ENCODE measurements around the gene MX2.
"Not testable (repeated sequence)": the region's sequence is repeated elsewhere in the genome, so short reads cannot be mapped to it uniquely, and the experiment has no call there.

Gene MX2

DNA sequence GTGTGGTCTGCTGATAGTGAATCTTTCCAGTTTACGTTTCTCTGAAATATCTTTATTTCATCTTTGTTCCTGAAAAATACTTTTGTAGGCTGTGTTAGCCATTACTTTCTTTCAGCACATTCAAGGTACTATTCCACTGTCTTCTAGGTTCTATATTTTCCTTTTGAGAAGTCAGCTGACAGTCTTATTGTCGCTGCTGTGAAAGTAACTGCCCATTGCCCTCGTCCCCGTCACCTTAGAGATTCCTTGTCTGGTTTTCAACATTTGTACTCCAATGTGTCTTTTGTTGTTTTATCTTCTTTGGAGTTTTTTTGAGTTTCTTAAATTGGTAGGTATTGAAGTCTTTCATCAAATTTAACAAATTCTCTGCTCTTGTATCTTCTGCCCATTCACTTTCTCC, 19.8 kb upstream of the MX2 start:
- no peak for DNase-seq (ENCODE audit: low read depth)

DNA sequence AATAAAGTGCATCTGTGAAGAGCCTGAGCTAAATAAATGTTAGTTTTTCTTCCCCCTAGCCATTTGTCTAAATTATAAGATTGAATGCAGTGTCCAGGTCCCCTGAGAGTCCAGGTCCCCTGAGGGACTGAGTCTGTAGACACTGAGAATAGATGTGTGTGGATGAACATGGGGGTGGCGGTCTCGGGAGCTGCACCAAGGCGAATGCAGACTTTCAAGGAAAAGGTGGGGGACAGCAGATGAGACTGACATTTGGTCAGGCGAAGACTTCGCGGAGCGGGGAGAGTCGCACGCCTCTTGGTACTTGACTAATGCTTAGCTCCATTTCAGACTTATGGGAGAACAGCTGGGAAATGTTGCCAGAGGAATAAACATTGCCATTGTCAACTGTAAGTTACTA, 17.7 kb upstream of the MX2 start:
- DNase-seq (ENCODE audit: low read depth): no peak

DNA sequence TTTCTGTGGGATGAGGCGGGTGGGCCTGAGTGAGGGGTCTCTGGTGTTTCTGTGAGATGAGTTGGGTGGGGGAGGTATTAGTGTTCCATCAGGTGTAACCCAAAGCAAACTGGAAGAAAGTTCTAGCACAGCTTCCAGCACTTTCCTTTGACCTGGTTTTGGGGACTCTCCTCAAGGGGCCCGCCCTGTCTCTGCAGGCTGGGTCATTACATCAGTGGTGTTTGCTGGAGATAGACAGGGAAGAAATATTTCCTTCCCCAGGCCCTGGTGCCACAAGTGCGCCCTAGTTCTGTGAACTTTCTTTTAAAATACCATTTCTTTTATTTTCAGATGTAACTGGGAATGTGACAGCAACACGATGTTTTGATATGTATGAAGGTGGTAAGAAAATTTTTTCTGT, 16.5 kb upstream of the MX2 start:
- DNase-seq (ENCODE audit: low read depth): no peak

DNA sequence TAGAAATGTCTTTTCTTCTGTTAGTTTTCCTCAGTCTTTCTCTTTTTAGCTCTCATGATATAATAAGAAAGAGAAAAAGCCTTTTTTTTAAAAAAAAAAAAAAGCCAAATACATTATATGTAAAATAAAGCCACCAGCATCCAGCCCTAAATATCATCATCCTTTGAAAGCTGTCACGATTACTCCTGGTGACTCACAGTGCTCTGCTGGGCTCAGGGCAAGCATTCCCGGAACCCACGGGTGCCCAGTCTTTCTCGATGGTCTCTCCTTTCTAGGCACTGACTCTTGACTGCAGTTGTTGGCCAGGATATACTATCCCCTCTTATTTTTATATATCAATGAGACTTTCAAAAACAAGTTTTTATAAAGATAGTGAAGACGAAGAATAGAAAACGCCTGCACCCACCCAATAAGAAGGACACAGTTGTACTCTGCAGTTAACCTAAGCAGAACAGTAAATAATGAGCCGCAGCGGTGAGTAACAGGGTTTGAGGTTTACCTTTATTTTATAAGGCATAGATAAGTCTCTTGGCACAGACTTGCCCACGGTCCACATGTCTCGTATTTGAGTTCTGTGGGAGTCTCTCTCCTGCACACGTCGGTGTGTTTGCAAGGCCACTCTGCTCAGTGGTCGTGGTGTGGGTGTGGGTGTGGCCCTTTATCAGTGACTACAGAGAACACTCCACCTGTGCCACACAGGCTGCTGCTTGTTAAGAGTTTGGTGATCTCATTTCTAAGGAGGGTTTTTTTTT, 15.7 kb upstream of the MX2 start:
- DNase-seq (ENCODE audit: low read depth): no peak

DNA sequence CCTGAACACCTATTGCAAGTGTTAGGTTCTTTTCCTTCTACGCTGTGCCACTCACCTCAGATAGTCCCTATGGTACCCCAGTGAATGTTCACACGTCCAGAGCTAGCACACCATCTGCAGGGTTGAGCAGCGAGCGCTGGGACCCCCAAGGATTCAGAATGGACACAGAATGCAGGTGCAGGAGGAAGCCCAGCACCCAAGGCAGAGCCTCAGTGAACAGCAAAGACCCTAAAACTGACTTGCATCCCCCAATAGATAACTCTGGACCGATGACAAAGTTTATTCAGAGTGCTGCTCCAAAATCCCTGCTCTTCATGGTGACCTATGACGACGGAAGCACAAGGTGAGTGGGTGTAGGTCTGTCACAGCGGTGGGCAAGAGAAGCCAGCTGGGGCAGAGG, 15.1 kb upstream of the MX2 start:
- no peak for DNase-seq (ENCODE audit: low read depth)

DNA sequence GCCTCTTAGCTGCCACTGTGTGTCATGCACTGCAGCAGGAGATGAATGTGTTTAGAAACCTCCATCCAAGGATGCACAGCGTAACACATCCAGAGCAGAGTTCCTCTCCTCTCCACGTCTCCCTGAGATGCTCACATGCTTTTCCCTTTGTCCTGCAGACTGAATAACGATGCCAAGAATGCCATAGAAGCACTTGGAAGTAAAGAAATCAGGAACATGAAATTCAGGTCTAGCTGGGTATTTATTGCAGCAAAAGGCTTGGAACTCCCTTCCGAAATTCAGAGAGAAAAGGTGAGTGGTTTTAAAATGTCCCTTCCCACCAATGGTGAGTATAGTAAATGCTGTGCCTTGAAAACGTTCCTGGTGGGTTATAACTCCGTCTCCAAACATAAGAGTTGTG, 13.4 kb upstream of the MX2 start:
- DNase-seq (ENCODE audit: low read depth): no peak

DNA sequence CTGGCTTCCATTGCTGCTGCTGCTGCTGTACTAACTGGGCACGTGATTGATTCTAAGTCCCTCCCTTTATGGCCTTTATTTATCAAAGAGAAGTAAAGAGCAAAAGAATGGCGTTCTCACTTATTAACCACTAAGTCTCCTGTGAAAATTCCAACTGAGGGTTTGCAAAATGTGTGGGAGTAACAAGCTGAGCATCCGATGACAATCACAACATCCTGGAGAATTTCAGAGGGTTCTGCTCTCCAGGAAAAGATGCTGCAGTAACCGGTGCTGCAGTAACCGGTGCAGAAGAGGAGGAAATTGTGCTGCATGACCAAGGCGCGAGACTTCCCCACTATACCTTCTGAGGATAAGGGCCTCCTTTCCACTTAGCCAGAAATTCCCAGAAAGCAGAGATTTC, 12.7 kb upstream of the MX2 start:
- DNase-seq (ENCODE audit: low read depth): no peak

DNA sequence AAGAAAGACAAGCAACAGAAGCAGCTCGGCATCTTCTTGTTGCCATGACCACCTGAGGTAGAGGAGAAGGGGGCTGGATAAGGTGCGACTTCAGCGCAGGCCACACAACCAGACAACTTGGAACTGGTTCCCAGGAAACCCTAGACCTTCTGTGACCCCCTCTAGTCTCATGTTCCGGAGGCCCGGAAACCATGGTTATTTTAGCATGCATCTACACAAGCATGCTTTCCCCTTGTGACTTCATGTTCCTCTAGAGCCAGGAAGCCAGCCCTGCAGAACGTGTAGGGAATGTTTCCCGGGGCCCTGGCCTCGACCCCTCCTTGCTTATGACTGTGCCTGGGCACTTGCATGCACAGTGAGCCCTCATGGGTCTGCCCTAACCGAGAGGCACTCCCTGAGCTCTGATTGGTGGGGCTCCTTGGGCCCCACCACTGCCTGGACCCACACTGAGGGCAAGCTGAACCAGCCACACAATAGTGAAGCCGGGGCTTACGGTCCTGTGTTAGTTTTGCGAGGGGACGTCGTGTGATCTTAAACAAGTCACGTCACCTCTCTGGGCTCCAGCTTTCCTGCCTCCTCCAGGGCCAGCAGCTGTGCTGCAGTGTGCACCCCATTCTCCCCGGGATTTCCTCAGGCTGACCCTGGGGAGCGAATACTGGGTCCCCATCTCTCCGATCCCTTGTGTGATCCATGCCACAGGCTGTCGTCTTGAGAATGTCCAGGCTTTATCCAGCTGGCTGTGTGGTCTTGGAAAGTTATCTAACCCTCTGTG, 12.0 kb upstream of the MX2 start:
- no peak for DNase-seq (ENCODE audit: low read depth)

- DNase-seq (ENCODE audit: low read depth): no peak
Measured at GRCh38 chr21:41350436-41351155, 11.2 kb upstream of the MX2 start.

DNA sequence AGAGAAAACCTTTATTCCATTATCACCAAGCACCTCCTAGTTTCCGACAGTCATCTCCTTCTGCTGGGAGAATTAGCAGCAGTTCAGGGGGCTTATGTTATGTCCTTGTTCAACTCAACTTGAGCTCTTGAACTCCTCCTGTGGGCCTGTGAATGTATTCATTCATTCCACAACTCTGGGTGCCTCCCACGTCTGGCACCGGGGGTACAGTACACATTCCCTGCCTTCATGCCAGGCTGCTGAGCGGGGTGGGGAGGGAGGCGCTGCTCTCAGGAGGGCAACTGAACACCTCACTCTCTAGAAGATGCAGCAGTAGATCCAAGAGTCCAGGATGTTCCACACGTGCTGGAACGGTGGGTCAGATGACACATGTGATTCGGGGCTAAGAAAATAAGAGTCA, 4.3 kb upstream of the MX2 start:
- no peak for DNase-seq (ENCODE audit: low read depth)

- no peak for DNase-seq (ENCODE audit: low read depth)
Measured at GRCh38 chr21:41358193-41359166, 3.3 kb upstream of the MX2 start.

GRCh38 chr21:41359286-41359685, 2.5 kb upstream of the MX2 start:
- no peak for DNase-seq (ENCODE audit: low read depth)

- not testable (repeated sequence) for DNase-seq (ENCODE audit: low read depth)
Measured at GRCh38 chr21:41359754-41360071, 2.1 kb upstream of the MX2 start.

- DNase-seq (ENCODE audit: low read depth): peak; percentile 62
Measured at GRCh38 chr21:41360072-41360821, 1.6 kb upstream of the MX2 start.

GRCh38 chr21:41361053-41361785, 608 bp upstream of the MX2 start:
- DNase-seq (ENCODE audit: low read depth): no peak

- no peak for DNase-seq (ENCODE audit: low read depth)
Measured at GRCh38 chr21:41362605-41363369, 960 bp downstream of the MX2 start.

DNA sequence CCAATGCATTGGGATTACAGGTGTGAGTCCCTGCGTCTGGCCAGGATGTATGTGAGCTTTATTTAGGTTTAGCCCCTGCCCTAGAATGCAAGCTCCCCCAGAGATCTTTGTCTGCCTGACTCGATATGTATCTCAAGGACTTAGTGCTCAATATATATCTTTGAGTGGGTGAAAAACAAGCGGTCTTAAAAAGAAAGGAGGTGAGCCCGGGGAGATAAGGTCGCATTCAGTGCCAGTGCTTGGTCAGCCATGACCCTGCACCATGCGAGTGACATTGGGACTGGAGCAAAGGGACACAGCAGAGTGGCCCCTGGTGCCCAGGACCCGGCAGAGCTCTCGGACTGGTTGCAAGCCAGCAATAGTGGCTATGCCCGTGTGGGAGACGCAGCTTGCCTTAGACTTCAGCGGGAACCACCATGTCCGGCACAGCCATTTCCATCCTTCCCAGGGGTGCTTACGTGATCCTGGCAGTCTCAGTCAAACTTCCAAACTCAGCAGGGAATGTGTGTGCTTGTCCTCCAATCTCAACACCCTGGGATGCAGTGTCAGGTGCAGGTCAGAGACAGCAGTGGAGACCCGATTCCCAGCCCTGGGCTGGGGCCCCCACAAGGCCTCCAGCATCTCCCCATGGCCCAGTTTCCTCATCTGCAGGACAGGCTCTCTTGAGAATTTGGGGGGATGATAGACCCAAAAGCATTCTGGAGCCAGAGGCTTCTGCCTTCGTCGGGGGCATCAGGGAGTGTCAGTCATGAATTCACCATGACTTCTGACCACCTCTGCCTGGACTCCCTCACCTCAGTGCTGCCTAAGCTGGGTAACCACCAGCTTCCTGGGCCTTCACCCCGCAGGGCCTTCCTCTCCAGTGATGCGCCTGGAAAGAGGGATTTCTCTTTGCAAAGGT, 1.8 kb downstream of the MX2 start:
- DNase-seq (ENCODE audit: low read depth): no peak

GRCh38 chr21:41364308-41364707, 2.5 kb downstream of the MX2 start:
- no peak for DNase-seq (ENCODE audit: low read depth)

All from fibroblast of gingiva (primary cell).